HepG2 (cell line): ENCODE results near the gene PANK4. TPM values are rescaled to one million over a fixed set of nuclear protein-coding genes. Genes with fewer than 3 reads are reported as not detected.

ENCODE experiments used
- ATAC-seq: fragments of 200-7000 bp; cut with Tn5 transposase; 3 replicates; pipeline ENCODE4 v1.9.1; 2020; ENCODE audit warnings: mild to moderate bottlenecking, moderate library complexity
- BruUV-seq: library from RNA; stranded (reverse); fragments of 400-500 nt; replicated peaks from 2 replicates; lab custom pipeline; 2021; lab: Mats Ljungman, UMichigan
- CTCF ChIA-PET: fragments of 300-600 bp; formaldehyde crosslinking; extraction: SDS; loops from one replicate; lab custom pipeline; 2021; ENCODE audit warnings: low total read pairs, inconsistent platforms, low intra/inter-chr PET ratio; lab: Yijun Ruan, JAX
- POLR2A ChIA-PET: fragments of 350-600 bp; sonication (Branson Sonifier 250); formaldehyde crosslinking; loops from one replicate; lab custom pipeline; 2020; ENCODE audit warnings: antibody characterized with exemption, inconsistent platforms; lab: Yijun Ruan, JAX
- DNase-seq: peaks from one replicate; pipeline ENCODE4 v3.0.0-alpha.2; 2015; ENCODE audit warnings: low spot score
- FAIRE-seq: peaks from 3 replicates; lab custom pipeline; 2011; peaks lifted over from hg19 to GRCh38; lab: Jason Lieb, UNC
- H2AFZ ChIP-seq: one replicate; pipeline ENCODE4 v1.6.1; 2011; ENCODE audit warnings: low read length, inconsistent platforms
- H3K27ac ChIP-seq: fragments of 300-600 bp; 3 replicates; pipeline ENCODE4 v1.8.0; 2011; ENCODE audit warnings: mixed run types, mild to moderate bottlenecking, mixed read lengths, low read length, inconsistent platforms; ENCODE audit not compliant: insufficient read depth; ENCODE audit errors: extremely low read length
- H3K27me3 ChIP-seq, 2 experiments: fragments of 200-600 bp in 1 of 2; 2 replicates in 1 of 2; 3 replicates in 1 of 2; pipeline versions ENCODE4 v1.6.0 to v1.8.0; 2011; ENCODE audit warnings: low read length in 2 of 2, mild to moderate bottlenecking in 2 of 2, moderate library complexity in 2 of 2, inconsistent platforms in 1 of 2; ENCODE audit not compliant: insufficient read depth in 2 of 2, control insufficient read depth in 1 of 2
- H3K36me3 ChIP-seq, 2 experiments: fragments of 200-600 bp in 1 of 2; replicated peaks in 1 of 2; 2 replicates in 1 of 2; 3 replicates in 1 of 2; pipeline versions ENCODE4 v1.5.1 to v1.8.0; 2011; ENCODE audit warnings: low read length in 2 of 2, inconsistent platforms in 1 of 2; ENCODE audit not compliant: insufficient read depth in 2 of 2, control insufficient read depth in 1 of 2
- H3K4me1 ChIP-seq: 2 replicates; pipeline ENCODE4 v1.5.1; 2012; ENCODE audit warnings: low read length, inconsistent platforms; ENCODE audit not compliant: insufficient read depth
- H3K4me2 ChIP-seq: 2 replicates; pipeline ENCODE4 v1.6.0; 2011; ENCODE audit warnings: low read depth, low read length, inconsistent platforms
- H3K4me3 ChIP-seq, 3 experiments: fragments of 200-600 bp in 1 of 3; sonication (generic), shearing (Covaris generic) in 1 of 3; replicated peaks in 1 of 3; 2 replicates each; pipeline ENCODE4 v1.5.1; 2011 to 2016; ENCODE audit warnings: low read length in 3 of 3, inconsistent platforms in 2 of 3, low read depth in 2 of 3, mild to moderate bottlenecking in 2 of 3, control low read depth in 1 of 3, mixed read lengths in 1 of 3; ENCODE audit not compliant: insufficient read depth in 1 of 3
- H3K79me2 ChIP-seq: one replicate; pipeline ENCODE4 v1.6.1; 2011; ENCODE audit warnings: low read length, inconsistent platforms; ENCODE audit not compliant: insufficient read depth
- H3K9ac ChIP-seq: 2 replicates; pipeline ENCODE4 v1.6.0; 2011; ENCODE audit warnings: mild to moderate bottlenecking, low read depth, low read length, inconsistent platforms; ENCODE audit not compliant: insufficient read depth
- H3K9me3 ChIP-seq: 2 replicates; pipeline ENCODE4 v1.5.1; 2012; ENCODE audit warnings: mild to moderate bottlenecking, low read length
- H4K20me1 ChIP-seq: 2 replicates; pipeline ENCODE4 v1.6.0; 2011; ENCODE audit warnings: inconsistent platforms, mild to moderate bottlenecking, low read length, moderate library complexity; ENCODE audit not compliant: insufficient read depth
- IKZF1 ChIP-seq: fragments of 450-650 bp; IDR thresholded peaks from 2 replicates; pipeline ENCODE4 v1.7.1; 2016
- MYNN ChIP-seq: sonication (generic); formaldehyde crosslinking; IDR thresholded peaks from 2 replicates; pipeline ENCODE4 v1.4.0; 2020; ENCODE audit warnings: mild to moderate bottlenecking, low read depth, missing genetic modification reagents
- SRSF4 ChIP-seq: fragments of 200-400 bp; formaldehyde crosslinking; IDR thresholded peaks from one replicate; pipeline ENCODE4 v1.6.1; 2018; ENCODE audit warnings: mild to moderate bottlenecking, low read depth, low read length, moderate library complexity; ENCODE audit not compliant: poor library complexity, severe bottlenecking
- ZFX ChIP-seq: sonication (generic); formaldehyde crosslinking; IDR thresholded peaks from 2 replicates; pipeline ENCODE4 v1.4.0; 2020; ENCODE audit warnings: mild to moderate bottlenecking, low read depth, missing genetic modification reagents, moderate library complexity
- ZNF180 ChIP-seq: sonication (generic); formaldehyde crosslinking; IDR thresholded peaks from 2 replicates; pipeline ENCODE4 v1.4.0; 2020; ENCODE audit warnings: low read depth, missing genetic modification reagents, borderline replicate concordance
- ZNF224 ChIP-seq: sonication (generic); formaldehyde crosslinking; IDR thresholded peaks from 2 replicates; pipeline ENCODE4 v1.5.0; 2020; ENCODE audit warnings: mild to moderate bottlenecking, missing genetic modification reagents
- ZNF30 ChIP-seq: sonication (generic); formaldehyde crosslinking; IDR thresholded peaks from 2 replicates; pipeline ENCODE4 v1.5.0; 2020; ENCODE audit warnings: mild to moderate bottlenecking, missing genetic modification reagents
- ZNF607 ChIP-seq: sonication (generic); formaldehyde crosslinking; IDR thresholded peaks from 2 replicates; pipeline ENCODE4 v1.5.1; 2020; ENCODE audit warnings: missing genetic modification reagents, mild to moderate bottlenecking, borderline replicate concordance
- ZNF660 ChIP-seq: sonication (generic); formaldehyde crosslinking; IDR thresholded peaks from 2 replicates; pipeline ENCODE4 v1.5.1; 2020; ENCODE audit warnings: mild to moderate bottlenecking, low read depth, missing genetic modification reagents, borderline replicate concordance
- ZNF670 ChIP-seq: sonication (generic); formaldehyde crosslinking; IDR thresholded peaks from 2 replicates; pipeline ENCODE4 v1.8.0; 2022; ENCODE audit warnings: mild to moderate bottlenecking, missing genetic modification reagents, borderline replicate concordance
- ZNF883 ChIP-seq: sonication (generic); formaldehyde crosslinking; IDR thresholded peaks from 2 replicates; pipeline ENCODE4 v1.5.1; 2020; ENCODE audit warnings: mild to moderate bottlenecking, missing genetic modification reagents; ENCODE audit errors: not compliant biosample characterization
- WGBS: methylation state at CpG from one replicate; pipeline ENCODE4 v1.1.6; 2017; ENCODE audit warnings: low lambda C conversion rate; 5-methylcytosine and 5-hydroxymethylcytosine counted together
- in situ Hi-C: cut with HindIII; loops from 2 replicates; pipeline ENCODE4 v1.10.0; 2017; ENCODE audit warnings: low pct_unique_long_range_greater_than_20kb; ENCODE audit not compliant: extremely low pct_ligation_motif_present
- intact Hi-C: fragments of 100-400 bp; cut with micrococcal nuclease; formaldehyde crosslinking; loops from one replicate; pipeline ENCODE4 v1.10.0; 2022; ENCODE audit not compliant: unreplicated experiment
- polyA plus RNA-seq, 8 experiments: library from polyadenylated mRNA; depleted of rRNA in 3 of 8; stranded (reverse) in 7 of 8; unstranded in 1 of 8; fragments of >200 nt; fragmentation: Illumina TruSeq in 4 of 8; extraction: Trizol in 4 of 8; gene quantifications; 2 replicates each; pipeline versions ENCODE4 v1.2.1 to v1.2.3, GENCODE V29; 2011 to 2016; ENCODE audit warnings: low read depth in 4 of 8, missing spikeins in 1 of 8, mixed read lengths in 1 of 8; ENCODE audit not compliant: insufficient read depth in 1 of 8
- total RNA-seq, 5 experiments: library from RNA; depleted of rRNA; stranded (reverse); fragments of >200 nt; fragmentation: Illumina TruSeq; extraction: Trizol; gene quantifications; 2 replicates each; pipeline ENCODE4 v1.2.3, GENCODE V29; 2016; ENCODE audit warnings: low read depth in 1 of 5
- TF ChIP-seq, protein P1 (sequence below): sonication (generic); formaldehyde crosslinking; IDR thresholded peaks from 2 replicates; pipeline ENCODE4 v1.4.0; 2020; ENCODE audit warnings: missing genetic modification reagents
- TF ChIP-seq, protein P2 (sequence below): sonication (generic); formaldehyde crosslinking; IDR thresholded peaks from 2 replicates; pipeline ENCODE4 v1.8.0; 2023; ENCODE audit warnings: mild to moderate bottlenecking, missing genetic modification reagents
- TF ChIP-seq, protein P3 (sequence below): sonication (generic); formaldehyde crosslinking; conservative IDR thresholded peaks from 2 replicates; pipeline ENCODE4 v1.8.0; 2022; ENCODE audit warnings: mild to moderate bottlenecking, moderate library complexity, missing genetic modification reagents
- TF ChIP-seq, protein P4 (sequence below): sonication (generic); formaldehyde crosslinking; IDR thresholded peaks from 2 replicates; pipeline ENCODE4 v1.4.0; 2020; ENCODE audit warnings: missing genetic modification reagents, borderline replicate concordance

PANK4 gene
- total and polyA plus RNA-seq, 2 of the 13 experiments (the other 11 are each of a cell fraction or from before 2014, with no cell fraction given): 17.4 to 19.3 TPM

DNA sequence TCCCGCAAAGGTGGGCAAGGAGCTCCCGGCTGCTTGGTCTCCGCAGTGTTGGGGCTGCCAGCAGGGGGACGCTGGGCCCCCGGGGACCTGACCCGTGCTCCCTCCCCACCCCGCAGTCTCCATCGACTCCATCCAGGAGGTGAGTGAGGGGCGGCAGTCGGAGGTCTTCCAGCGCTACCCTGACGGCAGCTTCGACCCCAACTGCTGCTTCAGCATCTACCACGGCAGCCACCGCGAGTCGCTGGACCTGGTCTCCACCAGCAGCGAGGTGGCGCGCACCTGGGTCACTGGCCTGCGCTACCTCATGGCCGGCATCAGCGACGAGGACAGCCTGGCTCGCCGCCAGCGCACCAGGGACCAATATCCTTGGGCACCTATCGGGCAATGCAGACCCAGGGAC, 46.8 kb downstream of the PANK4 start:
- Histone ChIP-seq H3K27ac (no peak overlapping the region), H3K27me3 (peaks cover 14 to 53% of the 10 kb centered on the region in 2 experiments; a peak in 4 of 5 replicates), H4K20me1 (peaks cover 4% of the 10 kb centered on the region; the same call in 1 of the 2 replicates), H3K4me1 (peaks cover 11% of the 10 kb centered on the region; the same call in 1 of the 2 replicates), H3K4me2 (no peak overlapping the region), H2AFZ (no peak overlapping the region), H3K9me3 (no peaks in the 10 kb centered on the region), H3K4me3 (no peak overlapping the region), H3K9ac (no peak overlapping the region), H3K36me3 (no peaks in the 10 kb centered on the region), H3K79me2 (no peaks in the 10 kb centered on the region)
- ChIA-PET CTCF (no interaction called here), POLR2A (no interaction called here)
- intact Hi-C loops (no loop called here), in situ Hi-C loops (no loop called here)
- FAIRE-seq: no peak
- no peak for ATAC-seq
- BruUV-seq: no TSS peak
- WGBS: 63% methylated on average over 11 of the region's 28 CpGs
- DNase-seq: no peak
- no peak for TF ChIP-seq SRSF4
- TF ChIP-seq MYNN (CRISPR knock-in tag): no peak
- TF ChIP-seq ZNF670: no peak
- TF ChIP-seq, protein P1, sequence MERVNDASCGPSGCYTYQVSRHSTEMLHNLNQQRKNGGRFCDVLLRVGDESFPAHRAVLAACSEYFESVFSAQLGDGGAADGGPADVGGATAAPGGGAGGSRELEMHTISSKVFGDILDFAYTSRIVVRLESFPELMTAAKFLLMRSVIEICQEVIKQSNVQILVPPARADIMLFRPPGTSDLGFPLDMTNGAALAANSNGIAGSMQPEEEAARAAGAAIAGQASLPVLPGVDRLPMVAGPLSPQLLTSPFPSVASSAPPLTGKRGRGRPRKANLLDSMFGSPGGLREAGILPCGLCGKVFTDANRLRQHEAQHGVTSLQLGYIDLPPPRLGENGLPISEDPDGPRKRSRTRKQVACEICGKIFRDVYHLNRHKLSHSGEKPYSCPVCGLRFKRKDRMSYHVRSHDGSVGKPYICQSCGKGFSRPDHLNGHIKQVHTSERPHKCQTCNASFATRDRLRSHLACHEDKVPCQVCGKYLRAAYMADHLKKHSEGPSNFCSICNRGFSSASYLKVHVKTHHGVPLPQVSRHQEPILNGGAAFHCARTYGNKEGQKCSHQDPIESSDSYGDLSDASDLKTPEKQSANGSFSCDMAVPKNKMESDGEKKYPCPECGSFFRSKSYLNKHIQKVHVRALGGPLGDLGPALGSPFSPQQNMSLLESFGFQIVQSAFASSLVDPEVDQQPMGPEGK (CRISPR knock-in tag): no peak
- no peak for TF ChIP-seq ZNF180 (CRISPR knock-in tag)
- no peak for TF ChIP-seq ZNF30 (CRISPR knock-in tag)
- no peak for TF ChIP-seq ZNF883
- TF ChIP-seq, protein P2, sequence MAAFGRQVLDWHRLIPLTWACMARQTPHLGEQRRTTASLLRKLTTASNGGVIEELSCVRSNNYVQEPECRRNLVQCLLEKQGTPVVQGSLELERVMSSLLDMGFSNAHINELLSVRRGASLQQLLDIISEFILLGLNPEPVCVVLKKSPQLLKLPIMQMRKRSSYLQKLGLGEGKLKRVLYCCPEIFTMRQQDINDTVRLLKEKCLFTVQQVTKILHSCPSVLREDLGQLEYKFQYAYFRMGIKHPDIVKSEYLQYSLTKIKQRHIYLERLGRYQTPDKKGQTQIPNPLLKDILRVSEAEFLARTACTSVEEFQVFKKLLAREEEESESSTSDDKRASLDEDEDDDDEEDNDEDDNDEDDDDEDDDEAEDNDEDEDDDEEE (CRISPR knock-in tag): no peak
- TF ChIP-seq ZNF660: no peak
- no peak for TF ChIP-seq ZNF224 (CRISPR knock-in tag)
- TF ChIP-seq ZFX (CRISPR knock-in tag): no peak
- TF ChIP-seq, protein P3, sequence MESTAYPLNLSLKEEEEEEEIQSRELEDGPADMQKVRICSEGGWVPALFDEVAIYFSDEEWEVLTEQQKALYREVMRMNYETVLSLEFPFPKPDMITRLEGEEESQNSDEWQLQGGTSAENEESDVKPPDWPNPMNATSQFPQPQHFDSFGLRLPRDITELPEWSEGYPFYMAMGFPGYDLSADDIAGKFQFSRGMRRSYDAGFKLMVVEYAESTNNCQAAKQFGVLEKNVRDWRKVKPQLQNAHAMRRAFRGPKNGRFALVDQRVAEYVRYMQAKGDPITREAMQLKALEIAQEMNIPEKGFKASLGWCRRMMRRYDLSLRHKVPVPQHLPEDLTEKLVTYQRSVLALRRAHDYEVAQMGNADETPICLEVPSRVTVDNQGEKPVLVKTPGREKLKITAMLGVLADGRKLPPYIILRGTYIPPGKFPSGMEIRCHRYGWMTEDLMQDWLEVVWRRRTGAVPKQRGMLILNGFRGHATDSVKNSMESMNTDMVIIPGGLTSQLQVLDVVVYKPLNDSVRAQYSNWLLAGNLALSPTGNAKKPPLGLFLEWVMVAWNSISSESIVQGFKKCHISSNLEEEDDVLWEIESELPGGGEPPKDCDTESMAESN (CRISPR knock-in tag): no peak
- TF ChIP-seq ZNF607: no peak
- TF ChIP-seq, protein P4, sequence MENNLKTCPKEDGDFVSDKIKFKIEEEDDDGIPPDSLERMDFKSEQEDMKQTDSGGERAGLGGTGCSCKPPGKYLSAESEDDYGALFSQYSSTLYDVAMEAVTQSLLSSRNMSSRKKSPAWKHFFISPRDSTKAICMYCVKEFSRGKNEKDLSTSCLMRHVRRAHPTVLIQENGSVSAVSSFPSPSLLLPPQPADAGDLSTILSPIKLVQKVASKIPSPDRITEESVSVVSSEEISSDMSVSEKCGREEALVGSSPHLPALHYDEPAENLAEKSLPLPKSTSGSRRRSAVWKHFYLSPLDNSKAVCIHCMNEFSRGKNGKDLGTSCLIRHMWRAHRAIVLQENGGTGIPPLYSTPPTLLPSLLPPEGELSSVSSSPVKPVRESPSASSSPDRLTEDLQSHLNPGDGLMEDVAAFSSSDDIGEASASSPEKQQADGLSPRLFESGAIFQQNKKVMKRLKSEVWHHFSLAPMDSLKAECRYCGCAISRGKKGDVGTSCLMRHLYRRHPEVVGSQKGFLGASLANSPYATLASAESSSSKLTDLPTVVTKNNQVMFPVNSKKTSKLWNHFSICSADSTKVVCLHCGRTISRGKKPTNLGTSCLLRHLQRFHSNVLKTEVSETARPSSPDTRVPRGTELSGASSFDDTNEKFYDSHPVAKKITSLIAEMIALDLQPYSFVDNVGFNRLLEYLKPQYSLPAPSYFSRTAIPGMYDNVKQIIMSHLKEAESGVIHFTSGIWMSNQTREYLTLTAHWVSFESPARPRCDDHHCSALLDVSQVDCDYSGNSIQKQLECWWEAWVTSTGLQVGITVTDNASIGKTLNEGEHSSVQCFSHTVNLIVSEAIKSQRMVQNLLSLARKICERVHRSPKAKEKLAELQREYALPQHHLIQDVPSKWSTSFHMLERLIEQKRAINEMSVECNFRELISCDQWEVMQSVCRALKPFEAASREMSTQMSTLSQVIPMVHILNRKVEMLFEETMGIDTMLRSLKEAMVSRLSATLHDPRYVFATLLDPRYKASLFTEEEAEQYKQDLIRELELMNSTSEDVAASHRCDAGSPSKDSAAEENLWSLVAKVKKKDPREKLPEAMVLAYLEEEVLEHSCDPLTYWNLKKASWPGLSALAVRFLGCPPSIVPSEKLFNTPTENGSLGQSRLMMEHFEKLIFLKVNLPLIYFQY (CRISPR knock-in tag): no peak
- no peak for TF ChIP-seq IKZF1
